ENCODE measurements around the gene DENND1A.

The DENND1A gene

DNA sequence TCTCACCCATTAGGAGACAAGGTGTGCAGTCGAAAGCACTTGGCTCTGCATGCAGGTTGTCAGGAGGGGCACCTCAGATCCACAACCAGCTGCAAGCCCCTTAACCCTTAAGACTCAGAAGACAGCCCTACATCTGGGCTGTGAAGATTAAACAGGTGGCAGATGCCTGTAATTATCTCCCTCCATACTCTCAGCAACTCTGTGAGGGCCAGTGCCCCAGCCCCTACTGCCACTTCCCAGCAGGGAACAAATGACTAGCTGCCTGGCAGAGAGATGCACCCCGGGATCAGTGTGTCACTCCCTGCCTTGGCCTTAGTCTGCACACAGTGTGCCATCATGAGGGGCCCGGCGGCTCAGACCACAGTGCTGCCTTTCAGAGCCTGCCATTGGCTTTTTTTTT is 532.0 kb downstream of the DENND1A start:
- DNase-seq, result no peak

GRCh38 chr9:123395689-123396511 is 534.0 kb downstream of the DENND1A start:
- DNase-seq, result no peak

- DNase-seq, result no peak
These were observed 534.6 kb downstream of the DENND1A start for GRCh38 chr9:123395276-123395688.

DNA sequence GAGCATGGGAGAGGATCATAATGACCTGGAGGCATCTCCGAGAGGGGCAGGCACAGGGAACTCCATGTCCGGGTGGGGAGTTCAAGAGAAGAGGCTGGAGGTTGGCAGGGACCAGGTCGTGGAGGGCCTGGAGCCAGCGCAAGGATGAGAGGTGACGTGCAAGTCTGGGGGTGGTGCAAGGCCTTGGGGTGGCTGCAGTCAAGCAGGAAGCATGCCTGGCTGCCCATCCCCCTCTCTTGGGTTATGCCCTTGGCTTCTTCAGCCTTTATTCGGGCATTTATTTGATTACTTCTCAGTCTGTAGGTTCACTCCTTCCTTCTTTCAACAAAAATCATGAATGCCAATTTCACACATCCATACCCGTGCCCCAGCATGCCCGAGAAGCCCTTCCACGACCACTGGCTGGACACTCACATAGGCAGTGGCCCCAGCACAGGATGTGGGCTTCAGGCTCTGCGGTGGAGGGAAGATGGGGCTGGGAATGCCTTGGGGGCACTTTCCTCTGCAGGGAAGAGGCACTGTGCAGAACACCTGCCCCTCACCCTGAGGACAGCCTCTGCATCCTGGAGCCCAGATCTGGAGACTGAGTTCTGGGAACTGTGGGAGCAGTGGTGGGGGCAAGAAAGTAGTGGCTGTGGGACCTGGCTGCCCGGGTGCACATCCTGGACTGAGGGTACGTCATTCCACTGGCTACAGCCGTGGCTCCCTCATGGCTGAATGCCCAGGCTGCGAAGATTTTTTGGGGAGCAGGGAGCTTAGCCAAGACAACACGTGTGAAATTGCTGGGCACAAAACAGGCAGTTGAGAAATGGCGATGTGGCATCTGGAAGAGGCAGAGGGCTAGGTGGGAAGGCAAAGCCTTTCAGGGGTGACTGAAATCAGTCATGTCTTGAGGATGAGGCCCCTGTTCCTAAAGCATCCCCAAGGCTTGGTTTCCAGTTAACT is 535.4 kb downstream of the DENND1A start:
- no peak for DNase-seq

DNA sequence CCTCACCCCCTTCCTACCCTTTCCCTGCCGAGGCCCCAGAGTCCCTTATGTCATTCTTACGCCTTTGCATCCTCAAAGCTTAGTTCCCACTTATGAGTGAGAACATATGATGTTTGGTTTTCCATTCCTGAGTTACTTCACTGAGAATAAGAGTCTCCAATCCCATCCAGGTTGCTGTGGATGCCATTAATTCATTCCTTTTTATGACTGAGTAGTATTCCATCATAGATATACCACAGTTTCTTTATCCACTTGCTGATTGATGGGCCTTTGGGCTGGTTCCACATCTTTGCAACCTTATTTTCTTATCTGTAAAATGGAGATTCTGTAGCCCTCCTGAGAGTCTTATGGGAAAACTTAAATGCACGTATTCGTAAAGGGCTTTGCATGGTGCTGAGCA is 537.1 kb downstream of the DENND1A start:
- DNase-seq, result no peak

DNA sequence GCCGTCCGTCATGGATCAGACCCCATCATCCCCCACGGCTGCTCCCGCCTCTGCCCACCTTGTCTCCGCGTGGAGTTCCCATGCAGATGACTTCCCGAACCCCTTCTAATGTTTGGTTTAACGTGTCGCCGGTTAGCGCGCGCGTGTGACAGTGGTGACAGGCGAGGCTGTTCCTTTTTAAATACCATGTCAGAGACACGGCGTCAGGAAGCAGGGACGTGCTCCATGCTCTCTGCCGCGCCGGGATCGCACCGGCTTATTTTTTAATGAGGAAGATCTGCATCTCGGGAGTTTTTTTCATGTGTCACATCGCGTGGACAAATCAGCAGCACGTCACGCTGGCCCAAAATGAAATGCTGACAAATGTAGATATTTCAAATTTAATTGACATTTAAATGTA is 538.0 kb downstream of the DENND1A start:
- DNase-seq, result no peak

DNA sequence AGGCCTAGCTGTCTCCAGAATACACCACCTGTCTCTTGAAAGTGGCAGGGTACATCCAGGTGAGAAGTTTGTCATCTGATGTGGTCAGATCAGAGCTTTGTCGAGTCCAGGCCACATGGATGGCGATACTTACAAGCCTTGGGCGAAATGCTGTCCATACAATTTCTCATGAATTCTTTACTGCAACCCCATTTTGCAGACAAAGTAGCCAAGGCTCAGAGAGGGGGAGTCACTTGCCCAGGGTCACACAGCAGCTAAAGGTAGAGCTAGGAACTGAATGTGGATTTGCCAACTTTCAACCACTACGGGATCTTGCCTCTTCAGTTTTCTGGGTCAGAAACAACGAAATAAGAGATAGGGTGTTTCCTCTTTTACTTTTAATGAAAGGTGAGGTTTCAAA is 538.7 kb downstream of the DENND1A start:
- no peak for DNase-seq

DNA sequence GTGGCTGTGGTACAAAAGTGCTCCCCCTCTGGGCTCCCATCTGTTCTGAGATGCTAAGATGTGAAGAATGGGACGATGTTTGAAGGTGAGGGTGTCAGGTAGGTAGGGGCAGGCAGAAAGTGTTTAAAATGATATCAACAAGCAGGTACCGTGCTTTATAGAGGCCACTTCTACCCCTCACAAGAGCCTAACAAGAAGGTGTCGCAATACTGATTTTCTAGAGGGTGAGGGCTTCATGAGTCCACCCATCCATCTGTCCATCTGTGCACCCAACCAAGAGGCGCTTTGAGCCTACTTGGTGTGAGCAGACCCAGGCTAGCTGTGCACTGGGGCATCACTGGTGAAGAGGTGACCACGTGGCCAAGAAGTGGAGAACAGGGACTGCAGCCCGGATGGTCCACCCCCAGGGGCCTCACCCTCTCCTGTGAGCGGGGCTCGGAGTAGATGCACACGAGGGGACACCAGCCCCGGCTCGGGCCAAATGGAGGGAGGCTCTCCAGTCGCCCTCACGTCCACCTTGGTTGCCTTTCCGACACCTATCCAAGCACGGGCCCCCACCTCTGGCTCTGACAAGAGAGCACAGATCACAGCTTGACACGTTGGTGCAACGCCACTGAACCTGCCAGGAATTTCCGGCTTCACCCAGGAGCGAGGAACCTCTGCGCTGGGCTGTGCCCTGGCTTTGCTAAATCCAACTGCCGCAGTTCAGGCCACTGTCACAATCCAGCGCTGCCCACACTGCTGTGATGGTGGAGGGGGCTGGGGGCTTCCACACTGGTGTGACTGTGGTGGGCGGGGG is 539.4 kb downstream of the DENND1A start:
- no peak for DNase-seq

GRCh38 chr9:123389698-123390097 is 540.2 kb downstream of the DENND1A start:
- no peak for DNase-seq

GRCh38 chr9:123389070-123389469 is 540.9 kb downstream of the DENND1A start:
- DNase-seq, result no peak

- DNase-seq, result no peak
These were observed 542.2 kb downstream of the DENND1A start for GRCh38 chr9:123387686-123388085.

DNA sequence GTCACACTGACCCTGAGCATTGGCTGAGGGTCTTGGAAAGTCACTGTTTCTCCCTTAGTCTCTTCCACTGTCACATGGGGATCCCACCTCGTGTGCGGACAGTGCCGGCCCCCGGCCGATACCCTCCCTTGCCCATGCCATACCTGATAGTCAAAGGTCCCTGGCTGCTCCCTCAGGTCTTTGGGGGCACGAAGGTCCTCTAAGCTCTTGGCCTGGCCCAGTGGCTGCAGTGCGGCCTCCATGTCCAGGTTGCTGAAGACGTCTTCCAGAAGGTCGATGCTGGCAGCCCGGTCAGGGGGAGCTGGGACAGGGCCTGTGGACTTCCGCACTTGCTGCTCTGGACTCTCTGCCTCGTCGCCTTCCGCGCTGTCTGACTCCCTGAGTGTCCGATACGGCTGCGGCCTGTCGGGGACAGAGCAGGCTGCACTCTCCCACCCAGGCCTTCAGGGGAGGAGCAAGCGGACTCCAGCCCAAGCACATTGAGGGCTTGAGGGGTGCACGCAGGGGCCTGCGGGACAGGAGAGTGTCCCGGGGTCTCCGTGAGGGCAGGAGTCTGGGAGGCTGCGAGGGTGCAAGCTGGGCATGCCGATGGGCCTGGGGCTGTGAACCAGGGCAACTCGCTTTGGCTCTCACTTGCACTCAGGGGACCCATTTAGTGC is 546.3 kb downstream of the DENND1A start:
- no peak for DNase-seq

- DNase-seq, result no peak
These were observed 547.0 kb downstream of the DENND1A start for GRCh38 chr9:123382653-123383511.

DNA sequence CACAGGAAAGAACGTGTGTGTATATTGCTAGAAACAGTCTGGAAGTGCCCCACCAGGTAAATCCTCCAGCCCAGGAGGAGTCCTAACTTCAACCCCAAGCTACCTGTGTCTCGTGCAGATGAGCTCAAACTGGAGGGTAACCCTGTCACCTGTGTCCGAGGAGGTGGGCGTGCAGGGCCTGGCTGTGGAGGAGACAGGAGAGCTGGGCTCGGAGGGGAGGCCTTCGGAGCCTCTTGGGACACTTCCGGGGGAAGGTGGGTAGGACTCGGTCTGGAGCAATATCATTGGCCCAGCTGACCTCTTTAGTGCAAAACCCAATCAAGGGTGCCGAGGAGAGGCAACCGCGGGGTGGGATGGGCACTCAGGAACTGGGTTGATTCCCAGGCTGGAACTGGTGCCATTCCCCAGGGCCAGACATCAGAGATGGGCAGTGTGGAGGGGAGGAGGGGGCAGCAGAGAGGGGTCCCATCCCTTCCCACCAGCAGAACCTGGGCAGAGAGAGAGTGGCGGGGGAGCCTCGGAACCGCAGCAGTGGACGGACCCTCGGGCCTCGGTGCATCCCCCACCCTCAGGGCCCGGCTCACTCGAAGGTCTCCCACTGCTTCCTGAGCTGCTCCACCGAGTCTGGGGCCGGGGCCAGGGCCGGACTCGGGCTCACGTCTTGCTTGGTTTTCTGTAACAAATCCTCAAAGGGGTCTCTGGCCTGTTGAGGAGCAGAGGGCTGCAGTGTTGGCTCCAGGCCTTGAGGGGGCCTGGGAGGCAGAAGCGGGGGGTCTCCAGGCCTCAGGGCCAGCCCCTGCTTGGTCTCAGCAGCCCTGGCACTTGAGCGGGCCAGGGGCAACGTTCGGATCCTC is 548.8 kb downstream of the DENND1A start:
- DNase-seq, result no peak

- DNase-seq, result no peak
These were observed 550.8 kb downstream of the DENND1A start for GRCh38 chr9:123378956-123379660.

- no peak for DNase-seq
These were observed 551.9 kb downstream of the DENND1A start for GRCh38 chr9:123378025-123378424.

DNA sequence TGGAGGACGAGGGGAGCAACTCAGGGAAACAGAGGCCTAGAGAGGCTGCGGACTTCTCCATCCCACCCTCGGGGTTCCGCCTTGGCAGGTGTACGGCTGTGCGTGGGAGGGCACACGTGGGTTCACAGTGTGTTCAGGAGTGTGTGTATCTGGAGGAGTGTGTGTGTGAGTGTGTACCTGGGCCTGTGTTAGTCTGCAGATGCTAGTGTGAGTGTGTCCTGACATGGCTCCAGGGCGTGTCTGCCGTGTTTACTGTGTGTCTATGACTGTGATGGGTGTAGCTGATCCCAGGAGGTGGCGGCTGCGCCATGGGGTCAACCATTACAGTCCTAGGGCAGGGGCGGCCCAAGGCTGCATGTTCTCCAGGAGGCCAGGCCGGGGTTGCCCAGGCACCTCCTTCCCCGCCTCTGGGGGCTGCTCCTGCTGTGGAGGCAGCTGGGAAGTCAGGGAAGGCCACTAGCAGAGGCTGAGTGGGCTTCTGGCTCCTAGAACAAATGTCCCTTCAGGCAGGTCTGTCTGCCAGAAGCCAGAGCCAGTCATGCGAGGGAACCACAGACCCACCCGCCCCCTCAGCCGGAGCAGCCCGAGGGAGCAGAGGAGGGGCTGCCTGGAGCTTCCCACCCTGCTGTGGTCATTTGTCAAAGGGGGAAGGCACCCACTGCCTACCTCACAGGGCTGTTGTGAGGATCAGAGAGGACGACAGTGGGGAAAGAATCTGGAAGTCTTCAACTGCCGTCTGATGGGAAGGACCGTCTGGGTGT is 552.5 kb downstream of the DENND1A start:
- no peak for DNase-seq

- no peak for DNase-seq
These were observed 553.5 kb downstream of the DENND1A start for GRCh38 chr9:123376218-123377071.
